ENCODE measurements around the gene SMO. TPM values are rescaled to one million over a fixed set of nuclear protein-coding genes. Genes with fewer than 3 reads are reported as not detected.

The SMO gene
- total and polyA plus RNA-seq, 9 of the 15 experiments (the other 6 are each of a cell fraction or from before 2014, with no cell fraction given) = 0.05 to 0.13 (median 0.10) TPM; not detected in 5

DNA sequence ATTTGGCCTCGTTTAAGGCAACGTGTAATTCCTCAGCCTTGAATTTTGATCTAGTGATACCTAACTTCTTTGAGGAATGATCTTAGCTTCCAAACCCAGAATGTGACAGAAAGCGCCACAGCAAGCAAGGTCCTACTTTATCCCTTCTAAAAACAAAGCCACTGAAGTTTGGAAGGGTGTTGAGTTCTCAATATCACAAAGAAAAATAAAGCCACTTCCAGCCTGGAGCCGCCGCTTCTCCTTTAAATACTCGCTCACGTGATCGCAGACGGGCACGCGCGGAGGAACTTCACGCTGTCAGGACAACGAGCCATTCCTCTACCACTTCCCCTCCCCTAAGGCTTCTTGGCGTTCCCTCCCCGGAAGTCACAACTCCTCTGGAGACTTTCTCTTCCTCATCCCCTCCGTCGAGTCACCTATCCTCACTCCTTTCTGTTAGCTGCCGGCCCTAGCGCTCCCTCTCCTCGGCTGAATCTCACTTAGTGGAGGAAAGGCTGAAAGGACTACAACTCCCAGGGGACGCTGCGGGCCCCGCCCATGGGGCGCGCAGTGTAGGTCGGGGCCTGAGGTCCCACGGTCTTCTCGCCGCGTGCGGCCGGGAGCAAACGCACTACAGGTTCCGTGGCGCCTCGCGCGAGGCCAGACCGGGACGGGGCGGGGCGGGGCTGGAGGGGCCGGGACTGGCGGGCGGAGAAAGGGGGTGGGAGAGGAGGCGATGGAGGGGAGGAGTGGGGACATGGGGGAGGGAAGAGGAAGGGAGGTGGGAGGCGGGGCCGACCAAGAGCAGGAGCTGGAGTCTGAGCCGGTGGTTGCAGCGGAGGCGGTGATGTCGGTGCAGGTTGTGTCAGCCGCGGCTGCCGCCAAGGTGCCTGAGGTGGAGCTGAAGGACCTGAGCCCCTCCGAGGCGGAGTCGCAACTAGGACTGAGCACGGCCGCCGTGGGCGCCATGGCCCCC is 36.1 kb downstream of the SMO start, which contains the start of gene AHCYL2 (continued):
- TF ChIP-seq ZNF224 (CRISPR knock-in tag; IDR thresholded peaks at IDR 0.05) (0 out of 2 replicates have a peak, but pooled peaks have one; percentile 71), NR2C2 (CRISPR knock-in tag; IDR thresholded peaks at IDR 0.05) (peak; percentile 78), NR2C2 (tag; IDR thresholded peaks at IDR 0.05) (peak; percentile 96), FOSL1 (tag; conservative IDR thresholded peaks at IDR 0.05) (peak; percentile 58), MLX (CRISPR knock-in tag; conservative IDR thresholded peaks at IDR 0.05) (0 out of 4 replicates have a peak, but pooled peaks of 1 of the 2 experiments have one; percentile 30), DPF2 (IDR thresholded peaks at IDR 0.05) (peak; percentile 68; the same call in 1 of the 2 replicates), GMEB1 (CRISPR knock-in tag; IDR thresholded peaks at IDR 0.05) (peak; percentile 81), POLR3A (IDR thresholded peaks at IDR 0.05; ENCODE audit: borderline replicate concordance, extremely low read depth, insufficient read depth, insufficient read length) (no peak), RBM39 (optimal IDR thresholded peaks at IDR 0.05; ENCODE audit: low read depth, low read length) (no peak), LCOR (CRISPR knock-in tag; IDR thresholded peaks at IDR 0.05) (peak; percentile 86), ESRRA (IDR thresholded peaks at IDR 0.05; ENCODE audit: borderline replicate concordance, low read depth) (peak; percentile 57; the same call in 1 of the 2 replicates), HEY1 (CRISPR knock-in tag; IDR thresholded peaks at IDR 0.05; ENCODE audit: borderline replicate concordance) (0 out of 2 replicates have a peak, but pooled peaks have one; percentile 40), ZKSCAN1 (IDR thresholded peaks at IDR 0.05; ENCODE audit: low read depth, low read length) (peak; percentile 66; the same call in 1 of the 2 replicates), NCOA4 (IDR thresholded peaks at IDR 0.05; ENCODE audit: partially characterized antibody) (no peak), SETDB1 (IDR thresholded peaks at IDR 0.05; ENCODE audit: low read length) (peak; percentile 97), EP400 (IDR thresholded peaks at IDR 0.05) (peak; percentile 84)
- TF ChIP-seq, protein P1, sequence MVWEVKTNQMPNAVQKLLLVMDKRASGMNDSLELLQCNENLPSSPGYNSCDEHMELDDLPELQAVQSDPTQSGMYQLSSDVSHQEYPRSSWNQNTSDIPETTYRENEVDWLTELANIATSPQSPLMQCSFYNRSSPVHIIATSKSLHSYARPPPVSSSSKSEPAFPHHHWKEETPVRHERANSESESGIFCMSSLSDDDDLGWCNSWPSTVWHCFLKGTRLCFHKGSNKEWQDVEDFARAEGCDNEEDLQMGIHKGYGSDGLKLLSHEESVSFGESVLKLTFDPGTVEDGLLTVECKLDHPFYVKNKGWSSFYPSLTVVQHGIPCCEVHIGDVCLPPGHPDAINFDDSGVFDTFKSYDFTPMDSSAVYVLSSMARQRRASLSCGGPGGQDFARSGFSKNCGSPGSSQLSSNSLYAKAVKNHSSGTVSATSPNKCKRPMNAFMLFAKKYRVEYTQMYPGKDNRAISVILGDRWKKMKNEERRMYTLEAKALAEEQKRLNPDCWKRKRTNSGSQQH (CRISPR knock-in tag; IDR thresholded peaks at IDR 0.05) = 0 out of 2 replicates have a peak, but pooled peaks have one; percentile 44
- TF ChIP-seq, protein P2, sequence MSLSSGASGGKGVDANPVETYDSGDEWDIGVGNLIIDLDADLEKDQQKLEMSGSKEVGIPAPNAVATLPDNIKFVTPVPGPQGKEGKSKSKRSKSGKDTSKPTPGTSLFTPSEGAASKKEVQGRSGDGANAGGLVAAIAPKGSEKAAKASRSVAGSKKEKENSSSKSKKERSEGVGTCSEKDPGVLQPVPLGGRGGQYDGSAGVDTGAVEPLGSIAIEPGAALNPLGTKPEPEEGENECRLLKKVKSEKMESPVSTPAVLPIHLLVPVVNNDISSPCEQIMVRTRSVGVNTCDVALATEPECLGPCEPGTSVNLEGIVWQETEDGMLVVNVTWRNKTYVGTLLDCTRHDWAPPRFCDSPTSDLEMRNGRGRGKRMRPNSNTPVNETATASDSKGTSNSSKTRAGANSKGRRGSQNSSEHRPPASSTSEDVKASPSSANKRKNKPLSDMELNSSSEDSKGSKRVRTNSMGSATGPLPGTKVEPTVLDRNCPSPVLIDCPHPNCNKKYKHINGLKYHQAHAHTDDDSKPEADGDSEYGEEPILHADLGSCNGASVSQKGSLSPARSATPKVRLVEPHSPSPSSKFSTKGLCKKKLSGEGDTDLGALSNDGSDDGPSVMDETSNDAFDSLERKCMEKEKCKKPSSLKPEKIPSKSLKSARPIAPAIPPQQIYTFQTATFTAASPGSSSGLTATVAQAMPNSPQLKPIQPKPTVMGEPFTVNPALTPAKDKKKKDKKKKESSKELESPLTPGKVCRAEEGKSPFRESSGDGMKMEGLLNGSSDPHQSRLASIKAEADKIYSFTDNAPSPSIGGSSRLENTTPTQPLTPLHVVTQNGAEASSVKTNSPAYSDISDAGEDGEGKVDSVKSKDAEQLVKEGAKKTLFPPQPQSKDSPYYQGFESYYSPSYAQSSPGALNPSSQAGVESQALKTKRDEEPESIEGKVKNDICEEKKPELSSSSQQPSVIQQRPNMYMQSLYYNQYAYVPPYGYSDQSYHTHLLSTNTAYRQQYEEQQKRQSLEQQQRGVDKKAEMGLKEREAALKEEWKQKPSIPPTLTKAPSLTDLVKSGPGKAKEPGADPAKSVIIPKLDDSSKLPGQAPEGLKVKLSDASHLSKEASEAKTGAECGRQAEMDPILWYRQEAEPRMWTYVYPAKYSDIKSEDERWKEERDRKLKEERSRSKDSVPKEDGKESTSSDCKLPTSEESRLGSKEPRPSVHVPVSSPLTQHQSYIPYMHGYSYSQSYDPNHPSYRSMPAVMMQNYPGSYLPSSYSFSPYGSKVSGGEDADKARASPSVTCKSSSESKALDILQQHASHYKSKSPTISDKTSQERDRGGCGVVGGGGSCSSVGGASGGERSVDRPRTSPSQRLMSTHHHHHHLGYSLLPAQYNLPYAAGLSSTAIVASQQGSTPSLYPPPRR (CRISPR knock-in tag; IDR thresholded peaks at IDR 0.05; ENCODE audit: borderline replicate concordance) = peak; percentile 80

All from K562 (cell line).